SK-N-SH treated with all-trans-retinoic acid at 6 μM for 48 hours (cell line): Measurements from ENCODE around the gene OCEL1.

Source experiments
- ATAC-seq: fragments of 200-7000 bp; cut with Tn5 transposase; 3 replicates; pipeline ENCODE4 v1.9.1; 2020; ENCODE audit warnings: mild to moderate bottlenecking, moderate library complexity
- ARNTL ChIP-seq: fragments of 450-650 bp; formaldehyde crosslinking; IDR thresholded peaks from 2 replicates; pipeline ENCODE4 v1.5.0; 2020; ENCODE audit warnings: low read depth, mild to moderate bottlenecking, moderate library complexity, borderline replicate concordance
- BACH2 ChIP-seq: fragments of 250-450 bp; sonication (Bioruptor Pico); IDR thresholded peaks from 2 replicates; pipeline ENCODE4 v1.9.0; 2021; ENCODE audit warnings: mild to moderate bottlenecking, borderline replicate concordance
- CREB5 ChIP-seq: fragments of 250-450 bp; sonication (Bioruptor Pico); IDR thresholded peaks from 2 replicates; pipeline ENCODE4 v1.5.1; 2020; ENCODE audit warnings: low read depth, mild to moderate bottlenecking, moderate library complexity
- CSDC2 ChIP-seq: fragments of 250-450 bp; sonication (Bioruptor Pico); IDR thresholded peaks from 2 replicates; pipeline ENCODE4 v1.5.0; 2020; ENCODE audit warnings: mild to moderate bottlenecking, moderate library complexity
- ESRRG ChIP-seq: fragments of 250-450 bp; sonication (Bioruptor Pico); IDR thresholded peaks from 2 replicates; pipeline ENCODE4 v1.6.1; 2021; ENCODE audit warnings: mild to moderate bottlenecking
- GLIS3 ChIP-seq: fragments of 250-450 bp; sonication (Bioruptor Pico); IDR thresholded peaks from 2 replicates; pipeline ENCODE4 v1.5.0; 2020; ENCODE audit warnings: mild to moderate bottlenecking, moderate library complexity
- ISL1 ChIP-seq: fragments of 250-450 bp; sonication (Bioruptor Pico); IDR thresholded peaks from 2 replicates; pipeline ENCODE4 v2.1.2; 2022; ENCODE audit warnings: mild to moderate bottlenecking, moderate library complexity
- OSR1 ChIP-seq: fragments of 250-450 bp; sonication (Bioruptor Pico); IDR thresholded peaks from 2 replicates; pipeline ENCODE4 v1.8.0; 2022; ENCODE audit warnings: moderate library complexity, mild to moderate bottlenecking, inconsistent platforms
- RARB ChIP-seq: fragments of 250-450 bp; sonication (Bioruptor Pico); IDR thresholded peaks from 2 replicates; pipeline ENCODE4 v1.8.0; 2021; ENCODE audit warnings: mild to moderate bottlenecking, moderate library complexity
- SNAI2 ChIP-seq: fragments of 250-450 bp; sonication (Bioruptor Pico); IDR thresholded peaks from 2 replicates; pipeline ENCODE4 v1.5.0; 2020; ENCODE audit warnings: mild to moderate bottlenecking, moderate library complexity
- TCF4 ChIP-seq: fragments of 250-450 bp; sonication (Bioruptor Pico); IDR thresholded peaks from 2 replicates; pipeline ENCODE4 v1.8.0; 2021; ENCODE audit warnings: mild to moderate bottlenecking, moderate library complexity, borderline replicate concordance
- TOX ChIP-seq: fragments of 250-450 bp; sonication (Bioruptor Pico); IDR thresholded peaks from 2 replicates; pipeline ENCODE4 v1.8.0; 2021; ENCODE audit warnings: mild to moderate bottlenecking, moderate library complexity, borderline replicate concordance
- TSHZ2 ChIP-seq: fragments of 250-450 bp; sonication (Bioruptor Pico); IDR thresholded peaks from 2 replicates; pipeline ENCODE4 v1.5.0; 2020; ENCODE audit warnings: mild to moderate bottlenecking, moderate library complexity
- ZC3H10 ChIP-seq: fragments of 250-450 bp; sonication (Bioruptor Pico); IDR thresholded peaks from 2 replicates; pipeline ENCODE4 v1.5.1; 2021; ENCODE audit warnings: mild to moderate bottlenecking, moderate library complexity
- ZFP3 ChIP-seq: fragments of 250-450 bp; sonication (Bioruptor Pico); IDR thresholded peaks from 2 replicates; pipeline ENCODE4 v1.5.0; 2020; ENCODE audit warnings: mild to moderate bottlenecking, moderate library complexity
- ZFP30 ChIP-seq: fragments of 450-650 bp; formaldehyde crosslinking; IDR thresholded peaks from 2 replicates; pipeline ENCODE4 v1.5.0; 2022; ENCODE audit warnings: mild to moderate bottlenecking, moderate library complexity
- ZNF8 ChIP-seq: fragments of 450-650 bp; formaldehyde crosslinking; IDR thresholded peaks from 2 replicates; pipeline ENCODE4 v1.5.0; 2020; ENCODE audit warnings: mild to moderate bottlenecking, moderate library complexity
- TF ChIP-seq, protein P1 (sequence below): fragments of 250-450 bp; sonication (Bioruptor Pico); IDR thresholded peaks from 2 replicates; pipeline ENCODE4 v1.8.0; 2021; ENCODE audit warnings: low read depth, mild to moderate bottlenecking, moderate library complexity, borderline replicate concordance
- TF ChIP-seq, protein P2 (sequence below): fragments of 250-450 bp; sonication (Bioruptor Pico); IDR thresholded peaks from 2 replicates; pipeline ENCODE4 v1.8.0; 2020; ENCODE audit warnings: mild to moderate bottlenecking, moderate library complexity, borderline replicate concordance

Gene OCEL1

DNA sequence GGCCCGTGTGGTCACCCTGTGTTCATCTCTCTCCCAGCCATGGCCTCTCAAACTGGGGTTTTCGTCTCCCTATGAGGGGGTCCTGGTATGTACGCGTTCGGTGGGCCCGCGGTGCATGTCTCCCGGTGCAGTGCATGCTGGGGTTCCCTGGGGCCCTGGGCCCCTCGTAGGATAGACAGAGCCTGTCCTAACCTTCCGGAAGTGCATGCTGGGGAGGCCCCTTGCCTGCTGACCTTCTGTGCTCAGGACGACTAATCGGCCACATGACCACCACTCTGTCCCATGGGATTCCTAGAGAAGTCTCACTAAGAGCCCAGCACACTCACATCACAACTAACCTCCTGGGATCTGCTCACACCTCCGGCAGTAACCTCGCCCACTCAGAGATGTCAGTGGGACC lies 15.7 kb upstream of the OCEL1 start (continued):
- TF ChIP-seq ZFP30 (CRISPR knock-in tag): no peak
- TF ChIP-seq RARB (CRISPR knock-in tag): no peak
- TF ChIP-seq, protein P1, sequence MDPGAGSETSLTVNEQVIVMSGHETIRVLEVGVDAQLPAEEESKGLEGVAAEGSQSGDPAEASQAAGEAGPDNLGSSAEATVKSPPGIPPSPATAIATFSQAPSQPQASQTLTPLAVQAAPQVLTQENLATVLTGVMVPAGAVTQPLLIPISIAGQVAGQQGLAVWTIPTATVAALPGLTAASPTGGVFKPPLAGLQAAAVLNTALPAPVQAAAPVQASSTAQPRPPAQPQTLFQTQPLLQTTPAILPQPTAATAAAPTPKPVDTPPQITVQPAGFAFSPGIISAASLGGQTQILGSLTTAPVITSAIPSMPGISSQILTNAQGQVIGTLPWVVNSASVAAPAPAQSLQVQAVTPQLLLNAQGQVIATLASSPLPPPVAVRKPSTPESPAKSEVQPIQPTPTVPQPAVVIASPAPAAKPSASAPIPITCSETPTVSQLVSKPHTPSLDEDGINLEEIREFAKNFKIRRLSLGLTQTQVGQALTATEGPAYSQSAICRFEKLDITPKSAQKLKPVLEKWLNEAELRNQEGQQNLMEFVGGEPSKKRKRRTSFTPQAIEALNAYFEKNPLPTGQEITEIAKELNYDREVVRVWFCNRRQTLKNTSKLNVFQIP: no peak
- no peak for TF ChIP-seq CSDC2
- TF ChIP-seq, protein P2, sequence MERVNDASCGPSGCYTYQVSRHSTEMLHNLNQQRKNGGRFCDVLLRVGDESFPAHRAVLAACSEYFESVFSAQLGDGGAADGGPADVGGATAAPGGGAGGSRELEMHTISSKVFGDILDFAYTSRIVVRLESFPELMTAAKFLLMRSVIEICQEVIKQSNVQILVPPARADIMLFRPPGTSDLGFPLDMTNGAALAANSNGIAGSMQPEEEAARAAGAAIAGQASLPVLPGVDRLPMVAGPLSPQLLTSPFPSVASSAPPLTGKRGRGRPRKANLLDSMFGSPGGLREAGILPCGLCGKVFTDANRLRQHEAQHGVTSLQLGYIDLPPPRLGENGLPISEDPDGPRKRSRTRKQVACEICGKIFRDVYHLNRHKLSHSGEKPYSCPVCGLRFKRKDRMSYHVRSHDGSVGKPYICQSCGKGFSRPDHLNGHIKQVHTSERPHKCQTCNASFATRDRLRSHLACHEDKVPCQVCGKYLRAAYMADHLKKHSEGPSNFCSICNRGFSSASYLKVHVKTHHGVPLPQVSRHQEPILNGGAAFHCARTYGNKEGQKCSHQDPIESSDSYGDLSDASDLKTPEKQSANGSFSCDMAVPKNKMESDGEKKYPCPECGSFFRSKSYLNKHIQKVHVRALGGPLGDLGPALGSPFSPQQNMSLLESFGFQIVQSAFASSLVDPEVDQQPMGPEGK (CRISPR knock-in tag): no peak
- TF ChIP-seq SNAI2 (CRISPR knock-in tag): no peak

- TF ChIP-seq TSHZ2 (CRISPR knock-in tag) (no peak), ISL1 (CRISPR knock-in tag) (no peak), ZNF8 (no peak), TOX (CRISPR knock-in tag) (no peak), GLIS3 (CRISPR knock-in tag) (no peak), RARB (CRISPR knock-in tag) (no peak), ESRRG (CRISPR knock-in tag) (no peak), ZFP30 (CRISPR knock-in tag) (no peak), OSR1 (no peak), ARNTL (CRISPR knock-in tag) (no peak), TCF4 (CRISPR knock-in tag) (no peak), CREB5 (CRISPR knock-in tag) (no peak), ZC3H10 (no peak), BACH2 (CRISPR knock-in tag) (no peak)
- TF ChIP-seq, protein P1: no peak
- TF ChIP-seq, protein P2 (CRISPR knock-in tag): no peak
- ATAC-seq: no peak
These were observed 14.2 kb upstream of the OCEL1 start for GRCh38 chr19:17211547-17212446.

DNA sequence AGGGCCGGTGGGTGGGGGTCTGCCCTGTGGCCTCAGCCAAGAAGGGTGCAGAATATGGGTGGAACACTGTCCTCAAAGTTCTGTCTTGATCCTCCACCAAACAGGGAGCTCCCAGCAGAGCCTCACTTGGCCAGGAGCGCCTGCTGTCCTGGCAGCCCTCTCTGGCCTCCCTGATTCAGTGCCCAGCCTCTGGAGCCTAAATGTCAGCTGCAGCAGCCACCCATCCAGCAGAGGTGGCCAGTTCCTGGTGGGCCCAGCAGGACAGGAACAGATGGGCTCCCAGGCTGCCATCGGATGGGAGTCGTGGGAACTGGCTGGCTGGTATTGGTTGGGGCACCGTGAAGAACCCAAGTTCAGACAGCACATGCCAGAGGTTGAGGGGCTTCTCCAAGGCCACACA lies 12.7 kb upstream of the OCEL1 start:
- ATAC-seq: no peak
- no peak for TF ChIP-seq BACH2 (CRISPR knock-in tag)
- TF ChIP-seq ARNTL (CRISPR knock-in tag): no peak
- TF ChIP-seq ZFP30 (CRISPR knock-in tag): no peak
- TF ChIP-seq TSHZ2 (CRISPR knock-in tag): no peak
- no peak for TF ChIP-seq ZFP3
- no peak for TF ChIP-seq CREB5 (CRISPR knock-in tag)
